HG02759 (cell line): ENCODE results near the gene STK24.
"Not testable (repeated sequence)": the region's sequence is repeated elsewhere in the genome, so short reads cannot be mapped to it uniquely, and the experiment has no call there.

Source experiments
- ATAC-seq: cut with Tn5 transposase; IDR thresholded peaks from one replicate; pipeline ENCODE4 v1.9.1; 2021; ENCODE audit warnings: mild to moderate bottlenecking, moderate library complexity; ENCODE audit not compliant: unreplicated experiment

STK24 gene

DNA sequence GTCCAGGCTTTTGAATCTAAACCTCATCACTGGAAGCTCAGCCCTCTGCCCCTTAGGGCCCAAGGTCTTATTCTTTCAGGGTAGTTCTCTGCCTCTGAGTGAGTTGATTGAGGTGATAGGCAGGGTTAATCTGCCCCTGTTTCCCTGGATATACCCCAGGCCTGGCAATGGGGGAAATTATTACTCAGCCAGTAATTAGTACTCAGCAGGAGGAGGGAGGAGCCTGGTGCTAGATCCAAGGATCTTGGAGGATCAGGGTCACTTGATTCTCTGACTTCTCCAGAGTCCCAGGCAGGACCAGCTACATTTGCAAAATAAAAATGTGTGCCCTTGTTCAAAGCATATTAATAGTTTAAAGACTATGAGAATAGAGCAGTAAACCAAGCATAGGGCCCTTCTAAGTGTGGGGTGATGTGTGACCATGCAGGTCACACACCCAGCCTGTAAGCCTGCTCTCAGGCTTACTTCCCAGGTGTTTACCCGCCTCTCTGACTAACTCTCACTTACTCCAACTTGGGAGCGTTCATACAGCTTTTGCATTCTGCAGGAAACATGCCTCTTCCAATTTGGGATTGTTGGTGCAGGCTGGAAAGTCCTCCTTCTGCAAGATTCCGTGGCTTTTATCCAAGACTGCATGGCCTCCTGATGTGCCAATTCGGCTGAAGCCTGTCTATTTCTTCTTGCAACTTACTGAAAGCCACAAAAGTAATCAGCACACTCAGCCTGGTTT lies 7.9 kb upstream of the STK24 start:
- no peak for ATAC-seq

GRCh38 chr13:98582947-98583346 lies 6.0 kb upstream of the STK24 start:
- ATAC-seq: no peak

DNA sequence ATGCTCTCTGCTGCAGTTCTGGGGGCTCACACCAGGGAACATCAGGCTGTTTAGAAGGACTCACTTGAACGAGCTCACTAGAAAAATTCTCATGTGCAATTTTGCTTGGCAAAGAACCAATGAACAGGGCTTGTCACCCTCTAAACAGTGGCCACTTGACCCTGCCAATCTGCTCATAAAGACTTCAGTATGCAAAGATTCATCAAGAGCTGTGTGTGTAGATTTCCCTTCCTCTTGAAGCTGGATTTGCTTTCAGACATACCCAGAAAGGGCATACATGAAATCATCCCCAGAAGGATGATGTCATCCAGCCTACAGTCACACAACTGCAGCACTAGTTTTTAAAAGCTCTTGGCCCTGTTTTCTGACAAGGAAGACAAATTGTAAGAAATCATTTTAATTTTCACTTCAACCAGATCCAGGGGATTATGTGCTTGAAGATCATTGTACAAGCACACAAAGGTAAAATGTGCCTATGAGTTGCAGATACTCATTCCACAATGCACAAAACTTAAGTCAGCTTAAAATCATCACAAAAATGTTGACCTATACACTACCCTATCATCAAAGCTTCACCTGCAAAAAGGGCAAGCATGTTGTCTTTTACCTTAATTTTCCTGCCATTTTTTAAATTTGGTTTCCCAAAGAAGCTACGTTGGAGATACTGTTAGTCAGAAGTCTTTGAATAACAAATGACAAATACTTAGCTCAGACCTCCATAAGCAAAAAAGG lies 5.2 kb upstream of the STK24 start:
- no peak for ATAC-seq

DNA sequence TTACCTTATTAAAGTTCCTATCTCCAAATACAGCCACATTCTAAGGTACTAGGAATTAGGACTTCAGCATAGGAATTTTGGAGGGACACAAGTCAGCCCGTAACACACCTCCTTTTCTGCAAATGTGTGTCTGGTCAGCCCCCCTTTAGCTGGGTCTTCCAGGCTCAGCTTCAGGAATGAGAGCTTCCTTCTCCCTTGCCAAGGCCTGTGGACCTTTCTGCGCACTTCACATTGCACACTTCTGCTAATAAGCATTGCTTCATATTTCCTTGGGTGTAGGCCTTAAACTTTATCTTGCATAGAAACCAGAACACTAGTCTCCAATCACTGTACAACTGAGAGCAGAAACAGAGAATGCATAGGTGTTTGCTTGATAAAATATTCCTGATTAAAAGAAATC lies 4.5 kb upstream of the STK24 start:
- ATAC-seq: no peak

- no peak for ATAC-seq
Observed at GRCh38 chr13:98580420-98580819, 3.5 kb upstream of the STK24 start.

DNA sequence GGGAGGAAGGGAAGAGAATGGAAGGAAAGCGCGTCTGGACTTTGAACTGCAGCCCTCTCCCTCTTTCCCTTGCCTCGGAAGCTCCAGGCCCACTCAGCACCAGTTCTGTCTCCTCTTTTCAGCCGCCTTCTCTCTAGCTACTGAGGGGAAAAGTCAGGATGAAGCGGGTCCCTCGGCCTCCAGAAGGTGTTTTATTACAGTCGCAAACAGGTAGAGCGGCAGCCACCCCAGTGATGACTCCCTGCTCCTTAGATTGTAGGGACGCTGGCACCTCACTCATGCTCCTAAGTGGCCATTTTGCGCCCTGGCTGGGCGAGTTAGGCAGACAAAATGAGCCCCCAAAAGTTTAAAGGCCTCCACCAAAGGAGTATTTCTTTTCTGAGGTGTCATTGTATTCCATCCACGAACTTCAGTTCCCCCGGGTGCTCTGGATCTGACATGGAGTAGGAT lies 954 bp upstream of the STK24 start:
- ATAC-seq: no peak

- peak; percentile 41 for ATAC-seq
Observed at GRCh38 chr13:98576200-98576945, 534 bp downstream of the STK24 start.

- no peak for ATAC-seq
Observed at GRCh38 chr13:98575904-98576199, 1.1 kb downstream of the STK24 start.

DNA sequence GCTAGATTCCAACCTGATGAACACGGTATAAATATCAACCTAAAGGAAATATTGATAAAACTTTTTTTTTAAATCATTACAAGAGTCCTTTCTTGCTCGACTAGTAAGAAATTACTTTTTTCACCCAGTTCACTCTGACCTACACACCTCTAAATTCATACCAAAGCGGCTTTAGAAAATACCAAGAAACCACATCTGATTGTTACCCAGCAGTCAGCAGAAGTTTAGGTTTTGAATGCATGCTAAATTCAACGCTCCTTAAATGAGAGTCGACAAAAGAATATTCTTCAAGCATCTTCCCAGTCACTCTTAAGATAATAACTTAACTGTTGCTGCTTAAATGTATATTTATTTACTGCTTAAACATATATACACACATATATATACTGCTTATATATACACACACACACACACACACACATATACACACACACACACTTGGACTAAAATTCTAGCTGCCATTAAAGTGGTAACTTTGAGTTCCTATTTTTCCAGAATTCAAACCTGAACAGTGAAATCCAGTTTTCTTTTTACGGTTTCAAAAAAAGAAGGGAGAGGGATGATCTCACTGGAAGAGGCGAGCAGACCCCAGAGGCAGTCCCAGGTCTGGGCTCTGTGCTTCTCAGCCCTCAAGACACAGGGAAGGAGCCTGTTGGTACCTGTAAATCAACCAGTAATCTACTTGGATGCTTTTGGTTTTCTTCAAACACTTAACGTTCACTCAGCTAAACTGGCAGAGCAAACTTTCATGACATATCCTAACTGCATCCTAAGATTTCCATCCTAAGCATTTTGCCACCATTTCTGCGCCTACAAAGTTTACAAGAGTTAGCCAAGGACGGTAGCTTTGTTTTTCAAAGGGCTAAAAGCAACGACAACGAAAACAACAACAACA lies 1.7 kb downstream of the STK24 start:
- ATAC-seq: no peak

GRCh38 chr13:98571955-98572662 lies 4.8 kb downstream of the STK24 start:
- ATAC-seq: no peak

- ATAC-seq: peak; percentile 87
Observed at GRCh38 chr13:98570929-98571372, 6.0 kb downstream of the STK24 start.

- not testable (repeated sequence) for ATAC-seq
Observed at GRCh38 chr13:98569494-98570367, 7.2 kb downstream of the STK24 start.

DNA sequence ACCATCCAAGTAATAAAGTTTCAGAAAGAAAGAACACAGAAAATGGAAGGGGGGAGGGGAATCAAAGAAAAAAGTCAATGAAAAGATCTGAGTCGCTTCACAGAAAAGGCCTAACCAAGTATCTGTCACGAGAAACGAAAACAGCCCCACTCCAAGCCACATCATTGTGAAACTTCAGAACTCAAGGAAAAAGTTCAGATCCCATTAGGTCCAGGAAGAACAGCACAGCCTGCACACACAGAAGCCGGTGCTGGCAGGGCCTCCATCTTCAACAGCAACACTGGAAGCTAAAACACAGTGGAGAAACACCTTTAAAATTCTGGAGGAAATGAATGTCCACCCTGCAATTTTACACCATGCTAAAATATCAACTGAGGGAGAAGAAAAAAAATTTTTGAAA lies 8.0 kb downstream of the STK24 start:
- no peak for ATAC-seq

GRCh38 chr13:98567140-98567539 lies 9.8 kb downstream of the STK24 start:
- ATAC-seq: no peak

DNA sequence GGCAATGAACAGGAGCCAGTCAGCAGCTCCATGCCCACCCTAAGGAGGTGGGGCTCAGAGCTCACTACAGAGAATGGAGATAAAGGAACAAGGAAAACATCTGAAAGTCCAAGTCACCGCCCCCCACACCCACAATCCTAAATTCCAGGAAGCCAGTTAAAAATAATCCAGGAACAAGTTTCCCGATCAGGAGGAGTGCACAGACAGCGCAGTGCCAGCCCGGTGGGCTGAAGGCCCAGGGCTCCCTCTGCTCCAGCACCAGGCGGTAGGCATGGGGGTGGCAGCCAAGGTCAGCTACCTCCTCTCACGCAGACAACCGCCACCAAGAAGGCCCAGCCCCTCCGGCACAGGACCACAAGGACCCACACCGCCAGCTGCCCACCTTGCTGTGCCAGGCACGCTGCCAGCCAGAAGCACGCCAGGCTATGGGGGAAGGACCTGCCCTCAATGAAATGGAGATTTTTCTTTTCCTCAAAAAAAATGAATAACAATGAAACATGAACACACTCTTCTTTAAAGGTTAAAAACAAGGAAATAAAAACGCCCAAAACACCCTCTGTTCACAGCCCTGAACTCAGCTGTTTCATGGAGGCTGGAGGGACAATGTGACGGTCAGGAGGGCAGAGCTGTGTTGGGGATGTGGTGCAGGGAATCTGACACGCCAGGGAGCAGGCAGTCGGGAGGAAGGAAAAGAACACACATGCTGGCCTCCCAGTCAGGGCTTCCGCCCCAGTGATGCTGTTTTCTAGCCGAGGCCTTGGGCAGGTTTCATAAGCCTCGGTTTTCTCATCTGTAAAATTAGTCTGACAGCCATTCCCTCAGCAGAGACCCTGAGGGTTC lies 11.0 kb downstream of the STK24 start:
- ATAC-seq: no peak

DNA sequence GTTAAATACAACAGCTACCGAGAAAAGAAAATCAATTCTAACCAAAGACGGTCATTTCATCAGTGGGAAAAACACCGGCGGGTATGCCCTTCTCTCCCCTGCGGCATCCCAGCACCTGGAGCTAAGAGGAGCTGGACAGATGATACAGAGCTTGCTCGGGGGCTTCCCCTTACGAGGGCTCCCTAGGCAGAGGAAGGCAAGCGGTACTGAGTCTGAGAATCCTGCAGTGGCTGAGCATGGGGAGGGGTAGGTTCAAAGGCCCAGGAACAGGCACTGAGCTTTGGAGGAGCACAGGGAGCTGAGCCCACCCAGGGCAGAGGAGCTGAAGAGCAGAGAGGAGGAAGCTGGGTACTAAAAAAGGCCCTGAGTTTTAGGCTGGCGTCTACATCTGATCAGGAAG lies 12.7 kb downstream of the STK24 start:
- ATAC-seq: no peak

DNA sequence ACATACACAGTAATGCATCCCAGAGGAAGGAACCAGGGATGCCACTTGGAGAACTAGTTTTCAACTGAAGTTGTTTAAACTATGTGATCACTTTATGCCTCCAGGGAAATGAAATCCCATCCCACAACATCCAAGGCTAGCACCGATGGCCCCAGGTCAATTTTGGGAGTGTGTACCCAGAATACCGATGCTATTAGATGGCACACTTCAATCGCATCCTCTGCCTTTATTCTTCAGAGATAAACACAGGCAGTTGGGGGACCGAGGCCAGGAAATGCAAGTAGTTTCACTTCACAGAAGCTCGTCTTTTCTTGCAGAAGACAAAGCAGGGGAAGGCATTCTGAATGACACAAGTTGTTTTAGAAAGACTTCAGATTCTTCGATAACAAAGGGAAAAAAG lies 13.8 kb downstream of the STK24 start:
- ATAC-seq: no peak

DNA sequence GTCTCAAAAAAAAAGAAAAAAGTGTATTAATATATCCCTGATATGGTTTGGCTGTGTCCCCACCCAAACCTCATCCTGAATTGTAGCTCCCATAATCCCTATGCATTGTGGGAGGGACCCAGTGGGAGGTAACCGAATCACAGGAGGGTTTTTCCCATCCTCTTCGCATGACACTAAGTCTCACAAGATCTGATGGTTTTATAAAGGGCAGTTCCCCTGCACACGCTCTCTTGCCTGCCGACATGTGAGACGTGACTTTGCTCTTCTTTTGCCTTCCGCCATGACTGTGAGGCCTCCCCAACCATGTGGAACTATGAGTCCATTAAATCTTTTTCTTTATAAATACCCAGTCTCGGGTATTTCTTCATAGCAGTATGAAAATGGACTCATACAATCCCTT lies 17.7 kb downstream of the STK24 start:
- no peak for ATAC-seq
